EL (cell line): ENCODE results near the gene TRMT5.

Experiments used
- DNase-seq: peaks from one replicate; pipeline ENCODE4 v3.0.0-alpha.2; 2016

Gene TRMT5

DNA sequence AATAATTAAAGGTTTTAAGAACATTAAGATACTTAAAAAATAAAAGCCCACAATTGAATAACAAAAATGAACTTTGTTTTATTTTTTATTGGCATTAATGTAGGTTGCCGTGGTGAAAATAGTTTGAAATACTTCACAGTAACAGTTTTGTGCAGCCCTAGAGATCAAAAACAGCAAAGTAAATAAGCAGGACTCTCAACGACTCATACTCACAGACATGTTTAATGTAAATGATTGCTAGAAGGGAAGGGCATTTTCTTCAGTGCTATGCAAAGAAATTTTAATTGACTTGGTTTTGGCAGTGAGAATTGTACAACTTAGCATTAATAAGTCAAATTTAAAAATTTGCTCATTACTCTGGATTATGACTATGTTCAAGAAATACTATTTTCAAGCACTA lies 16.0 kb downstream of the TRMT5 start:
- no peak for DNase-seq

DNA sequence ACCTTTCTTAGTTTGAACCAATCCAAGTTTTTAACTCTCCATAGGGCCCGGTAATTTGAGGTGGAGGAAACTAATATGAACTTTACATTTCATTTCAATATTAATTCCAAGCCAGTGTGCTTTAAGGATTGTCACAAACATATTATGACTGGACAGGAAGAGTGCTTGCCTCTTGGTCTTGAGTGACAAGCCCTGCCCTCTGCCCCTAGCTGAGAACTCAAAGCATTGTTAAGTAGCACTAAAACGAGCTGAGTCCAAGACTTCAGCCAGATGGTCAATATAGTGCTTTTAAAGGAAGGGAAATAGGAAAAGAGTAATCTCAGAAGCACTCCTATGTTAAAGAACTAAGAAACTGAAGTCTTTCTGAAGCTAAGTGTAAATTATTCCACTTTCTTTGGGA lies 17.1 kb downstream of the TRMT5 start:
- no peak for DNase-seq

DNA sequence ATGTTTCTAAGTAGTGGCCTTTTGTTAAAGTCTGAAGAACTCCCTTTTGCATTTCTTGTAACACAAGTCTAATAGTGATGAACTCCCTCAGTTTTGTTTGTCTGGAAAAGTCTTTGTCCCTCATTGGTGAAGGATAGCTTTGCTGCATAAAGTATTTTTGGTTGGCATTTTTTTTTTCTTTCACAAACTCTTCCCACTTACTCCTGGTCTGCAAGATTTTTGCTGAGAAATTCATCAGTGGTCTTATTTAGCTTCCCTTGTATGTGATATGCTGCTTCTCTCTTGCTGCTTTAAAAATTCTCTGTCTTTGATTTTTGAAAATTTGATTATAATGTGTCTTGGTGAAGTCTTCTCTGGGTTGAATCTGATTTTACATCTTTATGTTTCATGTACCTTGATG lies 22.7 kb downstream of the TRMT5 start:
- DNase-seq = no peak

DNA sequence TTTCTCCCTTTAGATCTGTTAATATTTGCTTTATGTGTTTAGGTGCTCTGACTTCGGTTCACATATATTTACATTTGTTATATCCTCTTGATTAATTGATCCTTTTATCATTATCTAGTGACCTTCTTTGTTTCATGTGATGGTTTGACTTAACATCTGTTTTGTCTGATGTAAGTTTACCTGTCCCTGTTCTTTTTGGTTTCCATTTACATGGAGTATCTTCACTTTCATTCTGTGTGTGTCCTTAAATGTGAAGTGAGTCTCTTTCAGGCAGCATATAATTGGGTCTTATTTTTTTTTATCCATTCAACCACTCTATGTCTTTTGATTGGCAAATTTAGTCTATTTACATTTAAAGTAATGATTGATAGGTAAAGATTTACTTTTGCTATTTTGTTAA lies 24.2 kb downstream of the TRMT5 start:
- DNase-seq = no peak

DNA sequence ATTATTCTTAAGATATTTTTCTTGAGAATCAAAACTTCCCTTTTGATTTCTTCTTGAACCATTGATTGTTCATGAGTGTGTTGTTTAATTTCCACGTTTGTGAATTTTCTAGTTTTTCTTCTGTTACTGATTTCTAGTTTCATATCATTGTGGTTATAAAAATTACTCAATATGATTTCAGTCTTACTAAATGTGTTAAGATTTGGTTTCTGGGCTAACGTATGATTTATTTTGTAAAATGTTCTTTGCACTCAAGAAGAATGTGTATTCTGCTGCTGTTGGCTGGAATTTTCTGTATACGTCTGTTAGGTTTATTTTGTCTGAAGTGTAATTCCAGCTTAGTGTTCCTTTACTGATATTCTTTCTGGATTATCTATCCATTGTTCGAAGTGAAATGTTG lies 24.7 kb downstream of the TRMT5 start:
- DNase-seq = no peak

DNA sequence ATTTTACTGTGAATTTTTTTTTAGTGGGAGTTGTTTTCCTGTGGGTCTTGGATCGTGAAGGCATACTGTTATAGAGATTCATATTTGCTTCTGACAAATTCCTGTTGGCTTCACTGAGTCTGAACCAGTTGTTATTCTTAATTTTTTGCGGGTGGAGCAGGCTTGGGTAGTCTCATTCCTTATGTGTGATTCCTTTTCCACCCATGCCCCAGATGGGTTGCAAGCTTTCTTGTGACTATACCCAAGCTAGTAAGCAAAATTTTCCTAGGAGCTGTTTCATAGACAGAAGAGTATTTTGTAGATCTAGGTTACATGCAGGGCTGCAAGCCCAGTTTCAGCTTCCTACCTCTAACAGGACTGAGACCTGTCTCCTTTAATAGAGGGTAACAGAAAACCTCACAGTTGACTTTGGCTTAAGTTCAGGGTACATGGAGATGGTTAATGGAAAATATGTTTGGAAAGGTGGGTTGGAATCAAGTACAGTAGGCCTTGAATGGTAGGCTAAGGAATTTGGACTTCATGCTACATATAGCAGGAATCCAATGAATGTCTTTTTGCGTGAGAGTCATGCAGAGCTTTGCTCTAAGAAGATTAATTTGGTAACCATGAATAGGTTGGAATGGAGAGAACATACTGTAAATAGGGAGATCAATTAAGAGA lies 29.0 kb downstream of the TRMT5 start:
- DNase-seq = no peak

DNA sequence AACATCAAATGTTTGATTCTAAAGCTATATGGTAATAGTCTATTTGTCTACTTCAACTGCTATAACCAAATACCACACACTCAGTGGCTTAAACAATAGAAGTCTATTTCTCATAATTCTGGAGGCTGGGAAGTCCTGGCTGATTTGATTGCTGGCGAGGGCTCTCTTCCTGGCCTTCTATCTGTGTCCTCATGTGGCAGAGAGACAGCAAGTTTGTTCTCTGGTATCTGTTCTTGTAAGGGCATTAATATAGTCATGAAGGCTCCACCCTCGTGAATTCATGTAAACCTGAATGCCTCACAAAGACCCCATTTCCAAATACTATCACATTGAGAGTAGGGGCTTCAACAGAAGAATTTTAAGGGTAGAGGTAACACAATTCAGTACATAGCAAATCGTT lies 34.1 kb downstream of the TRMT5 start:
- DNase-seq = no peak

DNA sequence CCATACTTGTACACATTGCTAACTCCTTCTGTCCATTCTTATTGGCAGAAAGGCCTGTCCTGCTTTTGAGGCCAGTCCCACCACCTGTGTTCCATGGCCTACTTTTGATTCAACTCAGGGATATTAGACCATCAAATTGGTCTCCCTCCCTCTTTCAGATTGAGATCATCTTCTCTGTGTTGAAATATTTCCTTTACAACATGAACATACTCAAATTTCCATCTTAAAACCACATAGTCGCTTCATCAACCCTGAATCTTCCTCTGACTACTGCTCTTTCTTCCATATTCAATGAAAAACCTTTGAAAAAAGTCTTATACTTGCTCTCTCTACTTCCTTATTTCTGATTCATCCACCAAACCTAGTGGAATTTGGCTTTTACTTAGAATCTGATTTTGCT lies 34.9 kb downstream of the TRMT5 start:
- no peak for DNase-seq

DNA sequence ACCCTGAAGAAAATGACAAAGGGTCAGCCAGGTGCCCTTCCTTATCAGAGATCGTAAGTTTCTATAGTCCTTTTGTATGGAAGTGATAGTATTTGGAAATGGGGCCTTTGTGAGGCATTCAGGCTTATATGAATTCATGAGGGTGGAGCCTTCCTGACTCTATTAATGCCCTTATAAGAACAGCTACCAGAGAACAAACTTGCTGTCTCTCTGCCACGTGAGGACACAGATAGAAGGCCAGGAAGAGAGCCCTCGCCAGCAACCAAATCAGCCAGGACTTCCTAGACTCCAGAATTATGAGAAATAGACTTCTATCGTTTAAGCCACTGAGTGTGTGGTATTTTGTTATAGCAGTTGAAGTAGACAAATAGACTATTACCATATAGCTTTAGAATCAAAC lies 36.7 kb downstream of the TRMT5 start:
- no peak for DNase-seq

DNA sequence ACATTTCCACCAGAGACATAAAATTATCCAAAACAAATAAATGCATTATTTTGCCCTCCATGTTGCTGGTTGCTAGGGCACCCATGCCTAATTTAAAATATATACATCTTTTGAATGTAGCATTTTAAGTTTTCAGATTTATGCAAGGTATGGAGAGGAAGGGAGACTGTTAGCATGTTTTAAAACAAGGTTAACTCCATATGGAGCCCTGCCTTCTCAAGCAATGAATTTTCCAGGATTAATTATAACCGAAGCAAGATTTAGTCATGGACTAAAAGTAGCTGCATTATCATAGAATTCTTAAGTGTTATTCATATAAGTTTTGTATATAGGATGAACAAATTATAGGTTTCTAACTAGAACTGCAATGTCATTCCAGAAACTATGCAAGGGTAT lies 37.2 kb downstream of the TRMT5 start:
- DNase-seq = no peak

DNA sequence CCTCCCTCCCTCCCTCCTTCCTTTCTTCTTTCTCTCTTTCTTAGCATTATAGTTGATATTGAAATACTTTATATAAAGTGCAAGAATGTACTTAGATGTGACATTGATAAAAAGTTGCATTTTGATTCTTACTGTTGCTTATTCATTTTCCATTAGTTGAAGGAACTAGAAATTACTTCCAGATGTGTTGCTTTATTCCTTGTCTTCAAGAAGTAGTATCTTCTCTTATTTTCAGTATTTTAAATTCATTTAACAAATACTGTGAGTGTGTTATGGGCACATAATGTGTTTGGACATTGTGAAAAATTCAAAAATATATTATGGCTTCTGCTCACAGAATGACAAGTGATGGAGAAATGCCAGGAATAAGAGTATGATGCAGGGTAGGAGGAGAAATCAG lies 45.6 kb downstream of the TRMT5 start:
- no peak for DNase-seq

DNA sequence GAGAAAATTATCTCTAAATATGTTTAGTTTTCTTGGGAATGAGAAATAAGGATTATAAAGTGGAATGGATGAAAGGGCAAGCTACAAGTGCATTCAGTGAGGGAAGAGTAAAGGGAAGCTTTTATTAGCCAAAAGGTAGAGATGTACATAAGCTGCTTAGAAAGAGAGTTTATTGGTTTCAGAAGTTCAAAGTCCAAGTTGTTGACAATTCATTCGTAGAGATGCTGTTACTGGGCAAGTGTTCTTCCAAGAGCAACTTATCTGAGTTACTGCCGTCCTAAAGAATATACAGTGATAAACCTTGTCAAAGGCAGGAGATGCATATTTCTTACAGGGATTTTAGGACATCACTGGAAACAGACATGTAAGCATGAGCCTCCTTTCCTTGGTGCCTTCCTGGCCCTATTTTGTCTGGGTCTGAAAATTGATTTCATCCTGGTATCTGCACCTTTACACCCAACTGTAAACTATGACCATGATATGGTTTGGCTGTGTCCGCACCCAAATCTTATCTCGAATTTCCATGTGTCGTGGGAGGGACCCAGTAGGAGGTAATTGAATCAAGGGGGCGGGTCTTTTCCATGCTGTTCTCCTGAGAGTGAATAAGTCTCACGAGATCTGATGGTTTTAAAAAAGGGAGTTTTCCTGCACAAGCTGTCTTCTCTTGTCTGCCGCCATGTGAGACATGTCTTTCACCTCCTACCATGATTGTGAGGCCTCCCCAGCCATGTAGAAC lies 46.8 kb downstream of the TRMT5 start:
- no peak for DNase-seq

DNA sequence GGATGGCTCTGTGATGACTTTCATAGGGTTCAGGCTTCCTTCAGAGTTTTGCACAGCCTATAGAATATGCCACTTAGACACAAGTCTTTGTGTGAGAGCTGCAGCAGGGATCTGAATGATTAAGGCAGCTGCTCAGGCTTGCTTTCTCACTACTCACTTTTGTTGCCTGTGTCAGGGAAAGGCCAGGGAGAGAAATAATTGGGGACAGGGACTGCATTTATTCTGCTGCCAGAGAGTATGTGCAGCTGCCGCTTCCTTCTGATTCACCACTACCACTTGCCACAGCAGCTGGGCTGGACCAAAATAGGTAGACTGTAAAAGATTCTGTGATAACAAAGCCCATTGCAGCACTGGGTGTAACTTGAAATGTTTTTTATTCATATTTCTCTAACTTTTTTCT lies 49.7 kb downstream of the TRMT5 start:
- DNase-seq = no peak

DNA sequence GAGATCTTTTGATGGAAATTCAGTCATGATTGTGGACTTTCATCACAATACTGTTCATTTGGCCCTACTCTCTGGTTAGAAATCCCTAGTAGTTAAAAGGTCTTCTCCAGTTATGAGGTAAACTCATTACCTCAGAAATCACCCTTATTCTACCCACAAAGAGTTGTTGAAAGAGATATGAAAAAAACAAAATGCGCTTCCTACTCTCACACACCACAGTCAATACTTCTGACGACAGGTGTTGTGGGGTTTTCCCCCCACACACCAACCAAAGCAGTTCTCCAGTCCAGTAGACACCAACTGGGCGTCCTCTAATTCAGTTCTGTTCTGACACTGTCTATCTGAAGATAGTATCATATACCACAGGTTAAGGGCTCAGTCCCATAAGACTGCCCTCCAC lies 54.9 kb downstream of the TRMT5 start:
- no peak for DNase-seq

DNA sequence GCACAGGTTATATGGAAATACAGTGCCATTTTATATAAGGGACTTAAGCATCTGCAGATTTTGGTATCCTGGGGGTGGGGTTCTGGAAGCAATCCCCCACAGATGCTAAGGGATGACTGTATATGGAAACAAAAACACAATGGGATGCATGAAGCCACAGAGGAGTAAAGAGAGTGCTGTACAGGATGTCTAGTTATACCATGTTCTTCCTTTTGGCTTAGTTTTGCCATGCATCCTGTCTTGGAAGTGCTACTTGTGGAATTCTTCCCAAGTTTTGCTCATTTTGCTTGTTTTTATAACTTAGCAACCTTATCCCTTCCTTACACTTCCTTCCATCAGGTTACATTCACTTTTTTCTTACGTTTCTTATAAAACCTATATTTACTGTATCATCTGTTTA lies 55.6 kb downstream of the TRMT5 start:
- DNase-seq = no peak

DNA sequence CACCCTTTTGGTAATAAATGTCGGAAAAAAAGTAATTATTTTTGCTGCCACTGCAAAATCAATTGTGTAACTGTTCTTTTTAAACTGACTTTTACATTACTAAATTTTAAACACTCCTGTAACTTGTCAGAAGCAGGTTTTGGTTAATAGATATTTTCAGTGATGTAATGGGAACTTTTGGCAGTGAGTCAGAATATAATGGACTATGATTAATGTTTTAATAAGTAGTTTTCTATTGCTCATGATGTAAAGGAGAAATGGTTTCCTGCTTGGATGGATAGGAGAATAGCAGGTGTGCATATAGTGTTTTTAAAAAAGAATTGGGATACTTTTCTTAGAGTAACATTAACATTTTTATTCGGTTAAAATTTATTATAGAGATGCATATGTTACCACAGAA lies 58.8 kb downstream of the TRMT5 start:
- DNase-seq = peak; percentile 56
